ENCODE measurements around the gene RPTOR. TPM values are rescaled to one million over a fixed set of nuclear protein-coding genes. Genes with fewer than 3 reads are reported as not detected.
A peak's percentile ranks its signal among the peaks of the same experiment; 100 is the strongest.

The RPTOR gene
- total RNA-seq, 1 donor from 2014 or later = 11.7 TPM

DNA sequence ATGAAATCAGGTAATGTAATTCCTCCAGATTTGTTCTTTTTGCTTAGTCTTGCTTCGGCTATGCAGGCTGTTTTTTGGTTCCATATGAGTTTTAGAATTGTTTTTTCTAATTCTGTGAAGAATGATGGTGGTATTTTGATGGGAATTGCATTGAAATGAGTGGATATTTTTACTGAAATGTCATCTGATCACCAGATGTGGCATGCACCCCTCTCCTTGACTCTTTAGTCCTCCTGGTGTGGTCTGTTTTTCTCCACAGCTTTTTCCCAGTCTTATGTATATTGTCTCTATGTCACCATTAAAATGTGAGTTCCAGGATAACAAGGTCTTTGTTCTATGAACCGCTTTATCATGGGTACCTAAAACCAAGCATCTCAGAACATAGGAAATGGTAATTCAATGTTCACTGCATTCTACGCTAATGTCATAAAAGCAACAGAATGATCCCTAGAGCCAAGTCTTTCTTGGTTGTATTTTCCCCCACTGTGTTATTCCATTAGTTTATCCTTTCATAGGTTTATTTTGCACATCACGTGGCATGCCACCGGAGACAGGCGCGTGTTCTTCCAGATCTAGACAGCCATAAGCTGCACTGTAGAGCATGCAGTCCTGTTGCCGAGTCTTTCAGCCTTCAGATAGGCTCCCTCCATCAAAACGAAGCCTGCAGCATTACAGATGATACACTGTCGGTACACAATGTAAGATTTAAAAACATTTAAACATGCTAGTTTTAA is 172.5 kb downstream of the RPTOR start:
- DNase-seq (ENCODE audit: low read depth in 2 of 2) = no peak

DNA sequence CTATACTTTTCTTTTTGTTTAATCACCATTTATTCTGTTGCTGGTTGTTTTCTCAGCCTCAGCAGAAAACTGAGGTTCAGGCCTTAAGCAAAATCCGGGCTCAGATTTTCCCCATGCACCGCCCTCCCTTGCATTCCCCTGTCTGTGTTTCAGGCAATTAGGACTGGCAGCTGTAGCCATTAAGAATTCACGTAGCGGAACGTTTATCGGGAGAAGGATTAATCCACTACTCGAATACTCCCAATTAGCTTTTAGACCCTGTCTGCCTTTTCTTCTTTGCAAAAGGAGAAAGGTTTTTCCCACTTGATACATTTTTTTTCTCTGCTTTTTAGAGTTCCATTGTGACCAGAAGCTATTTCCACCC is 173.1 kb downstream of the RPTOR start:
- DNase-seq (ENCODE audit: low read depth in 2 of 2) = no peak

DNA sequence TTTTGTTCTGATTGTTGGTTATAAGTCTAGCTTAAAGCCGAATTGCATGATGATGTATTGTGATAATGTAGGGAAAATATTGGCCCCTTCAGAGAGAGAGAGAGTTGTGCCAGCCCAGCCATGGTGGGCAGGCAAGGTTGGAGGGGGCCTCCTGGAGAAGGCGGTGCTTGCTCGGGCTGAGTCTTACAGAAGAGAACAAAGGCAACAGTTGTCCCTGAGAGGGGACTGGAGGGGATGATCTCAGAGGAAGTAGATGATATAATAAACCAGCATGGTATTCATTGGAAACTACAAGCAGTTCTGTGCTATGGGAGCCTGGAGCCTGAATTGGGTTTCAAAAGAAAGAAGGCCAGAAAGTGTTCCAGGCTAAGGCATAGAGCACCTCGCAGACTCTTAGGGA is 173.8 kb downstream of the RPTOR start:
- peak in 1 of 2 donors; percentile 25 for DNase-seq (ENCODE audit: low read depth in 2 of 2)

DNA sequence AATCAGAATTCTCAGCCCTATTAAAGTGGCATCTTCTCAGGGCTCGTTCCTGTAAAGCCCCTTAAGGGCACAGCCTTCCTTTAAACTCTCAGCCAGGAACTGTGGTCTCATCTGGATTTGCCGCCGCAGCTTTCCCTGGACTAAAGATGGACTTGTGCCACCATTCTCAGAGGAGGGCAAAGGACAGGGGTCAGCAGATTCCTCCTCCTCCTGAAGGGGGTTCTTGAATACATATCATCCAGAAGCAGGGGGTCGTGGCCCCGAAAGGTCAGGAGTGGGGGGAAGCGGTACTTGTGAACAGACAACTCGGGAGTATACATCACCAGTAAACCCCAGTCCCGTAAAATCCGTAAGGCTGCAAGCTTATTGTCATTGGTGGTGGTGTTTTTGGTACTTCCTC is 174.8 kb downstream of the RPTOR start:
- DNase-seq (ENCODE audit: low read depth in 2 of 2) = no peak

DNA sequence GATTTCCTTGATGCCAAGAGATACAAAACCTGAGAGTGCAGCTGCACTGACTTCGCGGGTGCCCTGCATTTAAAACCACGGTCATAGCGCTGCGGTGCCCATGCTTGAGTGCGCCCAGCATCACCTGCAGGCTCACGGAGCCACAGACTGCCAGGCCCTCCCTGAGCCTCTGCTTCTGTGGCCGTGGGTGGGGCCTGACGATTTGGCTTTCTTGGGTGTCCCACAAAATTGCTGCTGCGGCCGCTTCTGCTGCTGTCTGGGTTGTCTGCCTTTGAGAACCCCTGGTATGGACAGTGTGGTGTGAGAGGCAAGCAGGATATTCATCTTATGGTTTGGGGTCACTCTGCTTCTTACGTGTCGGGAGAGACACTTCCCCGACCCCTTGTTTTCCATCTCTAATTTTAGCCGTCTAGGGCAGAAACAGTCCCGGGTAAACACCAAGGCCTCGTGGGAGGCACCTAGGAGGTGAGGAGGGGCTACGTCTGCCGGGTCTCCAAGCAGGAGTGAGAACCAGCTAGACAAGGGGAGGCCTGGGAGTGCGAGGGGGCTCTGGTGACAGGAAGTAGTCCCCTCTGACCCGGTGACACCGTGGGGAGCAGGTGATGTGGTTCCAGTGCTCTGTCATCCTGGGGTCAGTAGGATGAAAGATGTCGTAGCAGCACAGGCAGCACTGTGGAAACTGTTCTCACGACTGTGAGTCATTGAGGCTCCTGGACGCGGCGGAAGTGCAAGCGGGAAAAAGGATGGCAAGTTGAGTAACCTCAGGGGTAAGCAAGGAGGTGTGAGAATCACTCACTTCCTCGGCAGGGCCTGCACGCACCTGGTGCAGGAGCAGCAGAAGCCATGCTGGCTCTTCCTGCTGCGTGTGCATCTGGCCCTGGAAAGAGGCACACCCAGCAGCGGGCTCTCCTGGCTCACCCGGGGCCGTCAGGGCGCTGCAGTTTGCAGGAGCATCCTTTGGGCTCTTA is 176.3 kb downstream of the RPTOR start:
- peak; percentile 60 to 96 for DNase-seq (ENCODE audit: low read depth in 2 of 2)

DNA sequence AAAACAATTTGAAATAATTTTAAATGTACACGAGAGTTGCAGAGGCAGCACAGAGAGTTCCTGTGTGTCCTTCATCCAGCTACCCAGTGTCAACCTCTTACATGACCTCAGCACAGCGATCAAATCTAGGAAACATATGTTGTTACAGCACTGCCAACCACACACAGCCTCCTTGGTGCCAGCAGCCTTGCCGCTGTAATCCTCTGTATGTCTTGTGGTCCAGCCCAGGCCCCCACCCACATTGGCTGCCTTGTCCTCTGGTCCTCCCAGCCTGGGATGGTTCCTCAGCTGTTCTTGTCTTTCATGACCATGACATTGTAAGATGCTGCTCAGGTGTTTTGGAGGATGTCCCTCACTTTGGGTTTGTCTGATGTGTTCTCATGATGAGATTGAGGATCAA is 178.0 kb downstream of the RPTOR start:
- no peak for DNase-seq (ENCODE audit: low read depth in 2 of 2)

DNA sequence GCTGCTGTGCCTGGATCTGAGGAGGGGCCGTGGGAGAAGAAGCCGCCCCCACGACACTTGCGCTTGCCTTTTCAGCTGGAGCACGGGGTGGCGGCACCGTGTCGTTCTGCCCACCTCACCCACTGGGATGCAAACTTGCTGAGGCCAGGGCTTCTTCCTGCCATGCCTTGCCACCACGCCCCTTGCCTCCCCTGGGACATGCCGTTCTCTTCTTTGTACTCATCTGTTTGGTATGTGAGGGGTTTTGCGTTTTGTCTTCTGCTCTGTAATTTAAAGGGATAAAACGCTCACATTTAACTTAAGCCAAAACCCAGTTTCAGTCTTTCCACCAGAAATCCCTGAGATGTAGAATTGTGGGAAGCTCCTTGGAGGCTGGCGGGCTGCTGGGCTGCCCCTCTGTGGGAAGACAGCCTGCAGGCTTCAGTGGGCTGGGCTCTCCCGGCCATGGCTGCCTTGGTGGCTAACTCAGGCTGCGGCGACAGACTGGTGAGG is 180.2 kb downstream of the RPTOR start:
- peak; percentile 20 to 39 for DNase-seq (ENCODE audit: low read depth in 2 of 2)

DNA sequence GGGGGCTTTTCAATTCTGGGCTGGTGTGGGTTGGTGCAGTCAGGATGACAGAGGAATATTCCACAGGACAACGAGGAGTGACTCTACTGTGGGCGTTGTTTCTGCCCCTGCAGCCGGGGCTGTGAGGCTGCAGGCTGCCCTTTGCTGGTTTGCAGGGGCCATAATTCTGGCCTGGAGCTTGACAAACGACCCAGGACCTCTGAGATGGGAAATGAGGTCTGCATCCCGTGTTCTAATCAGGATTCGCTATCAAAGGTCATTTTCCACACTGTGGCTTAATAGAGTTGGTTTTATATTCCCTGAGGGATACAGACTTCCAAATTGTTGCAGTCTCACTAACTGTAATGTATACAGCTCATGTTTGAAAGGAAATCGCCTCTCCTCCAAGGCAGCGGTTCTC is 180.9 kb downstream of the RPTOR start:
- peak; percentile 12 to 69 for DNase-seq (ENCODE audit: low read depth in 2 of 2)

DNA sequence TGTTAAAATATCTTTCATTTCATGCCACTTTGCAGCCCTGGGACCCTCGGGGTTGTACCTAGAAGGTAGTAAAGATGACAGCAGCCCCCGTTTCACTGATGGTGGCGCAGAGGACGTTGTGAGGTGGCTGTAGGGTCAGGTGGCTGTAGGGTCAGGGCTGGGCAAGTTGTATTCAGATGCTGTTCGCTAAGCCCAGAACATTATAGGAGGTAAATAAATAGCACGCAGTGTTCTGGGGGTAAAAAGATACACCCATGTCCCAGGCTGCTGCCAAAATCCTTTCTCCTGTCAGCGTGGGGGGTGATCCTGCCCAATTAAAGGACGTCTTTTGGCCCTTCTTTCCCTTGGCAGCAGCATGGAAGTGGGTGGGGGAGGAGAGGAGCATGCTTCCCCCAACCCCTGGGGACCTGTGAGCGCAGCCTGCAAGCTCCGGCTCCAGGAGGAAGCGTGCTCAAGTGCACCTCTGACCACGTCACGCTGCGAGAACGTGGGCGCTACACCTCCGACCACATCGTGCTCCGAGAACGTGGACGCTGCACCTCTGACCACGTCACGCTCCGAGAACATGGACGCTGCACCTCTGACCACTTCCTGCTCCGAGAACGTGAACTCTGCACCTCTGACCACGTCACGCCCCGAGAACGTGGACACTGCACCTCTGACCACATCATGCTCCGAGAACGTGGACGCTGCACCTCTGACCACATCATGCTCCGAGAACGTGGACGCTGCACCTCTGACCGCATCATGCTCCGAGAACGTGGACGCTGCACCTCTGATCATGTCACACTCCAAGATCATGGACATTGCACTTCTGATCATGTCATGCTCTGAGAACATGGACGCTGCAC is 182.1 kb downstream of the RPTOR start:
- no peak for DNase-seq (ENCODE audit: low read depth in 2 of 2)

DNA sequence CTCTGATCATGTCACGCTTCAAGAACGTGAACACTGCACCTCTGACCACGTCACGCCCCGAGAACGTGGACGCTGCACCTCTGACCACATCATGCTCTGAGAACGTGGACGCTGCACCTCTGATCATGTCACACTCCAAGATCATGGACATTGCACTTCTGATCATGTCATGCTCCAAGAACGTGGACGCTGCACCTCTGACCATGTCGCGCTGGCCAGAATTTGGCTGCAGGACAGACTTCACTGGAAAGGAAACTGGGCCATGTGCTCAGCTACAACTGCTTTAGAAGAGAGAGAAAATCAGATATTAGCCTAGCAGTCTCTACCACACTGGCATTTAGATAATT is 182.7 kb downstream of the RPTOR start:
- no peak for DNase-seq (ENCODE audit: low read depth in 2 of 2)

DNA sequence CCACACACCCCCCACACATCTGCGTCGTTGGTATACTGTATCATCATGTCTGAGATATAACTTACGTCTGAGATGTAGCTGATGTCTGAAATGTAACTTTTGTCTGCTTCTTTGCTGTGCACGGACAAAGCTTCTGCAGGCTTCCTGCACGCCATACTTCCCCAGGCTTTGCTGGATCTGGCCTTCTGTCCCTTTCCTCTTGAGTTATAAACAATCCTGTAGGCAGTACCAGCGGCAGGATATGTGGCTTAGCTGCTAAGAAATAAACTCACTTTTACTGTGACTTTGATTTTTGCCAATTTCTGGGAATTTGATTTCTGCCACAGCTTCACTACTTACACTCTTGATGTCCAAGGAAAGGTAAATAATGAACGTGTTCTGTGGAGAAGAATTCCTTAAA is 184.4 kb downstream of the RPTOR start:
- peak in 1 of 2 donors; percentile 70 for DNase-seq (ENCODE audit: low read depth in 2 of 2)

DNA sequence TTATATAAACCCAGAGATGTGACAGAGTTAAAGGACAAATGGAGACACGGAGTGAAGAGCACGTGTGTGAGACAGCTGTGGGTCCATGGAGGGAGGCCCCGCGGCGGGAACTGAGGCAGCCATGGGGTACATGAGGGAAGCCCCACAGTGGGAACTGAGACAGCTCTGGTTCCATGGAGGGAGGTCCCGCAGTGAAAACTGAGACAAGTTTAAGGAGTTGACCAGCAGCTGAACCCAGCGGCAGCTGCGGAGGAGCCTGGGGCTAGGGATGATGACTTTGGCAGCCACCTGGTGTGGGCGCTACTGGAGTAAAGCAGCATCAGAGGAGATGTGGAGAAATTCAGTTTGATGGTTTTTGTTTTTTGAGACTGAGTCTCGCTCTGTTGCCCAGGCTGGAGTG is 185.1 kb downstream of the RPTOR start:
- DNase-seq (ENCODE audit: low read depth in 2 of 2) = no peak

DNA sequence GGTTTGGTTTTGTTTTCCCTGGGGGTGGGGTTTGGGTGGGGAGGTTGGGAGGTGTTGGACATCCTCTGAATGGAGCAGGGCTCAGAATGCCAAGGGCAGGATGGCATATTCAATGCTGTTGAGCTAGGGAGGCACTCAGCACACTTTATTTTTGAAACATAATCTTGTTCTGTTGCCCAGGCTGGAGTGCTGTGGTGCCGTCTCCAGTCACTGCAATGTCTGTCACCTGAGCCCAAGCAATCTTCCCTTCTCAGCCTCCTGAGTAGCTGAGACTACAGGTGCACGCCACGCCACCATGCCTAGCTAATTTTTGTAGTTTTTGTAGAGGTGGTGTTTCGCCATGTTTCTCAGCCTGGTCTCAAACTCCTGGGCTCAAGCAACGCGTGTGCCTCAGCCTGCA is 186.1 kb downstream of the RPTOR start:
- DNase-seq (ENCODE audit: low read depth in 2 of 2) = no peak

DNA sequence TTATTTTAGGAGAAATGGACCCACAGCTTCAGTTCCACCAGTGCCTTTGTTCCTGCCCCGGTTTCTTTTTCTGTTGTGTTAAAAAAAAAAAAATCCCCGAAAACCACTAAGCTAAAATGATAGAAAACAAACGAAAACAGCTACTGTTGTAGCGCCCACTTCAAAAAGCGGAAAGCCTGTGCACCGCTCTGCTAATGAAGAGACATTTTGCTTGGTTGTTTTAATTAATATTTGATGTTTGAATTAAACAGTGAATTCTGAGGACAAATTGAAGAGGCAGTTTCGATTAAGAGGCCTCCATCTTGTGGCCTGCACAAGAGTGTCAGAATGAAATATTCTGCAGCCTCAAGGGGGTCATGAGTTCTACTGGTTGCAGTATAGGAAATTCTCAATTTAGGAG is 186.7 kb downstream of the RPTOR start:
- no peak for DNase-seq (ENCODE audit: low read depth in 2 of 2)

DNA sequence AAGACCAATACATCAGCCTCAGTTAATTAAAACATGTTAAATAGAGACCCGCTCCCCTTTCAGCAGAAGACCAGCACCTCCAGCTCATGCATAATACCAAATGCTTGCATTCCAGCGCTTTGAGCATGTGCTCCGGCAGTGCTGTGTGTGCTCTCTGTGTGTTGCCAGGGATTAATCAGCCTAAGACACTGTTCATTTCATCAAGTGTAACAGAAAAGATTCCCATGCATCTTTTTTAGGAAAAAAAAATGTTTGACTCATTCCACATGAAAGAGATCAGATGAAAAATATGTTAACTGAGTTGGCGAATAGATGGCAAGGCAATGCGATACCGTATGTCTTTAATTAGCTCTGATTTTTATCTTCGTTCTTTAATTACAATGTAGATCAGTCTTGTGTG is 187.6 kb downstream of the RPTOR start:
- DNase-seq (ENCODE audit: low read depth in 2 of 2) = no peak

DNA sequence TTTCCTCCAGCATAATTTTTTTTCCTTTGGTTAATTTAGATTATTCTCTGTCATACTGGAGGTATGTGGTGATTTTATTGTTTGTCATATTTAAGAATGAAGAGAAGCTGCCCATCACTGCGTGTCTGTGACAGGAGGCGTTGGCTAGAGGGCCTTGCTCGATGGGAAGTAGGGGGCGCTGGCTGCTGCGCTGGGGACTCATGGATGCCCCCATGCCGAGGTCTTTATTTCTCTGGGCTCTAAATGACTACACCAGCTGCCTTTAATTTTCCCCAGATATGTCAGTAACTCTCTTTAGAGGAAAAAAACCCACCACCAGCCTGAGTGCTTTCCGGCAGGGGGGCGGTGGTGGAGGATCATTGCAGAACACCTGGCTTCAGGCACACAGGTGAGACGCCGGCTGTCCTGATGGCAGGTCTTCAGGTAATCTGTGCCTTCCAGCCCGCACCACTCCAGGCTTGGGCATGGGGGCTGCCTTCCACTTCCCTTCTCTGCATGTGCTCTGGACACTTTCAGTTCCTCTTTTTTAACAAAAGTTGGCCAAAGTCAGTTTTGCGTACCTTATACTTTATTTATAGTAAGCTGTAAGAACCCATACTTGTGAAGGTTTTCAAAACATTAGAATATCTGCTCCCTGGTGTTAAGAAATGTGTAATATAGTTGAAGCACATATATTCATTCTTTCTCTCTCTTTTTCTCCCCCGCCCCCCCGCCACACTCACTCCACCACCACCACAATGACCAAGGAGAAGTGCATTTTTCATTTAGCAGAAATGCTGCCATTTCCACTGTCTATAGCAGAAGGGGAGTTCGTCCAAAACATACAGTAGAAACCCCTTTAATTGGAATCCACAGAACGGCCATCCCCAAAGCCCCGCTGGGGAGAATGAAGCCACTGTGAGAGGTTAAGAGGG is 192.7 kb downstream of the RPTOR start:
- DNase-seq (ENCODE audit: low read depth in 2 of 2) = no peak

DNA sequence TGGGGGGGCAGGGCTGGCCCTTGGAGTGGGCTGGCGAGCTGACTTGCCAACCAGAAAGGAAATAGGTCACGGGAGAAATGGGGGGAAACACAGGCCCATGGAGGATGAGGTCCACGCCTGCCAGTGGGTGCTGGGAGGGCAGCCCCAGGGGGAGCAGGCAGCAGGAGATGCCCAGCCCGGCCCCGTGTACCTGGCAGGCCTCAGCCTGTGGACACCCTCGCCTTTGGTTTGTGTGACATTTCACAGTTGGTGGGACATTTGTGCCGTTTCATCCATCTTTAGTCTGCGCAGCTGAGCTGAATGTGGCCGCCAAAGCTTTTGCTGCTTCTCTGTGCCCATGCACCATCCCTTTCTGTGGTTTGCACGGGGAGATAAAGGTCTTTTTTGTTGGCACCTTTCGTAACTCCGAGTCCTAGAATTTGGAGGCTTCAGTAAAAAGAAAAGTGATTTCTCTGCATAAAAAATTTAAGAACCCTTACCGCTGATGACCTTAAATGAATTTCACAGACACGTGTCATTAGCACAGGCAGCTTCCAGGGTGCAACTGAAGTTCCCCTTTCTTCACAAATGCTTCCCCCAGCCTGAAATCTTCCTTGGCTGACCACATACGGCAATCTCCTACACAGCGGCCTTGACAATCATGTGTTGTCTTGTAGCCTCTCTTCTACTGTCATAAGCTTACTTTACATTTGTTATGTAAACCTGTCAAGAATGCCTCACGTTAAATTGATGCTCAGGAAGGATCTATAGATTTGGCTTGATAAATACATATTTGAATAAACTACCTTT is 193.6 kb downstream of the RPTOR start:
- DNase-seq (ENCODE audit: low read depth in 2 of 2) = no peak

DNA sequence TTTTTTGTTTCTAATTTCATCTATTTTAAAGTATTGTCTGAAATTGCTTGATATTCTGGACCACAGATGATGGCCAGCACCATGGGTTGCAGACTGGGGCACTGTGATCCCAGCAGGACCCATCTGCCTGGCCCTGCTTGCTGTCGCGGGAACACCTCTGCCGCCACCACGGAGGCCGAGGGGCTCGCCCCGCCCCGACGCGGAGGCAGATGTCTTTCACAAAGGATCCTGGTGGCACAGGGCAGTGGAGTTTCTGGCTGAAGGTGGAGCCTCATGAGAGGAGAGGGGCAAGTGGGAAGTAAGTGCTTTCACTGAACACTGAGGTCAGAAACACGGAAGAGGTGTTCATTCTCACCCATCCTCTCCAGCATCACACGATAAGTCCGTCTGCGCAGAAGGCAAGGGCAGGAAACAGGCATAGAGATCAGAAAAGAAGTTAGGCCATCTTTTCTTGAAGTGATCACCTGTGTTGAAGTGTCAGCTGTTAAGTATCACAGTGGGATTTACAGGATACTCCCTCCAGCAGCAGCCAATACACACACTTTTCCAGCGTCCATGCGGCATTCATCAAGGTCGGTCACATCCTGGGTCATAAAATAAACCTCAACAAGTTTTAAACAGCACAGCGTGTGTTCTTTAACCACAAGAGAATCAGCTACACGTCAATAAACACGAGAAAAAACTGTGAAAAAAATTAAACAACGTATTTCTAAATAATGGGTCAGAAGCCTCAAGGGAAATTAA is 194.5 kb downstream of the RPTOR start:
- DNase-seq (ENCODE audit: low read depth in 2 of 2) = no peak

DNA sequence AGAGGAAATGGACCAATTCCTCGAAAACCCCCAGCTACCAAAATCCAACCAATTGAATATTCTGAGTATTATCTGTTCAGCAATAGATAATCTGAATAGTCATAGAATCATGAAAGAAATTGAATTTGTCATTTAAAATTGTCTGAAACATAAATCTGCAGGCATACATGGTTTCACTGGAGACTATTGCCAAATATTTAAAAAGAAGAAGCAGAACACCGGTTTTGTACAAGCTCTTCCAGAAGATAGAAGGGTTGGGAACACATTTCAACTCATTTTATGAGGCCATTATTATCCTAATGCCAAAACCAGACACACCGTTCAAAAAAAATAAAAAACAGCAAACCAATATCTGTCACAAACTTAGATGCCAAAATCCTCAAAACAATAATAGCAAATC is 195.5 kb downstream of the RPTOR start:
- DNase-seq (ENCODE audit: low read depth in 2 of 2) = no peak
